ENCODE data around the gene PATL1. TPM values are rescaled to one million over a fixed set of nuclear protein-coding genes. Genes with fewer than 3 reads are reported as not detected.
"Not testable (repeated sequence)": the region's sequence is repeated elsewhere in the genome, so short reads cannot be mapped to it uniquely, and the experiment has no call there.

Gene PATL1
- total RNA-seq, 4 donors from 2014 or later, result 3.5 to 43.0 (median 17.3) TPM

DNA sequence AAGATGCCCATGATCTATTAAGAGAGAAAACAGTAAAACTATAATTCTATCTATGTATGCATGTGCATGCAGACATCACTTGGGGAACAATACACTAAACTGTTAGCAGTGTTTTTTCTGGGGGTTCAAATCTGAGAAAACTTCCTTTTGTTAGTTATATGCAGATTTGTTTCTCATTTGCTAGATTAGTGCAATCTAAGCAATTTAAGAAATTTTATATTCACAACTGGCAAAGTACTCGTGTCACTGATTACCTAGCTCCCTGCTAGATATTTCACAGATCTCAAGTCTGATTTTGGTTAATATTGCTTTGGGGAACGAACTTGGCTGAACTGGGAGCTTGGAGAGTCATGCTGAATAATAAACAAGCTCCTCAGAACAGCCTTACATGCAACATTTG lies 38.3 kb downstream of the PATL1 start:
- Histone ChIP-seq H3K9me3 (no peaks in the 10 kb centered on the region), H3K4me1 (no peaks in the 10 kb centered on the region), H3K27ac (no peak overlapping the region), H3K4me3 (no peak overlapping the region), H3K27me3 (no peaks in the 10 kb centered on the region), H3K36me3 (no peaks in the 10 kb centered on the region)
- no peak for TF ChIP-seq POLR2A (IDR thresholded peaks at IDR 0.05)
- TF ChIP-seq, protein P1, sequence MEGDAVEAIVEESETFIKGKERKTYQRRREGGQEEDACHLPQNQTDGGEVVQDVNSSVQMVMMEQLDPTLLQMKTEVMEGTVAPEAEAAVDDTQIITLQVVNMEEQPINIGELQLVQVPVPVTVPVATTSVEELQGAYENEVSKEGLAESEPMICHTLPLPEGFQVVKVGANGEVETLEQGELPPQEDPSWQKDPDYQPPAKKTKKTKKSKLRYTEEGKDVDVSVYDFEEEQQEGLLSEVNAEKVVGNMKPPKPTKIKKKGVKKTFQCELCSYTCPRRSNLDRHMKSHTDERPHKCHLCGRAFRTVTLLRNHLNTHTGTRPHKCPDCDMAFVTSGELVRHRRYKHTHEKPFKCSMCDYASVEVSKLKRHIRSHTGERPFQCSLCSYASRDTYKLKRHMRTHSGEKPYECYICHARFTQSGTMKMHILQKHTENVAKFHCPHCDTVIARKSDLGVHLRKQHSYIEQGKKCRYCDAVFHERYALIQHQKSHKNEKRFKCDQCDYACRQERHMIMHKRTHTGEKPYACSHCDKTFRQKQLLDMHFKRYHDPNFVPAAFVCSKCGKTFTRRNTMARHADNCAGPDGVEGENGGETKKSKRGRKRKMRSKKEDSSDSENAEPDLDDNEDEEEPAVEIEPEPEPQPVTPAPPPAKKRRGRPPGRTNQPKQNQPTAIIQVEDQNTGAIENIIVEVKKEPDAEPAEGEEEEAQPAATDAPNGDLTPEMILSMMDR (IDR thresholded peaks at IDR 0.05), result no peak
- intact Hi-C loops (cut with DNase I; ENCODE audit: low total_unique reads), result no loop called here
- no peak for DNase-seq

DNA sequence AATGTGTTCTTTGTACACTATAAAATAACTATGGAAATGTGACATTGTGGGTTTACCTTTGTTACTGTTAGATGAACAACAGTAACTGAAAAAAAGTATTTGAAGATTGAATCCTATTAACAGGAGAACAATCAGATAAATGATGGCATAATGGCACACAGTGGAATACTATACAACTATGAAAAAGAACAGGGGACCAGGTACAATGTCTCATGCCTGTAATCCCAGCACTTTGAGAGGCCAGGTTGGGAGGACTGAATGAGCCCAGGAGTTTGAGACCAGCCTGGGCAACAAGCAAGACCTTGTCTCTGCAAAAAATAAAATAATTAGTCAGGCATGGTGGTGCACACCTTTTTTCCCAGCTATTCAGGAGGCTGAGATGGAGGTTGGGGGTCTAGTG lies 38.8 kb downstream of the PATL1 start:
- Histone ChIP-seq H3K36me3 (no peaks in the 10 kb centered on the region), H3K4me3 (no peak overlapping the region), H3K9me3 (no peaks in the 10 kb centered on the region), H3K27me3 (no peaks in the 10 kb centered on the region), H3K27ac (no peak overlapping the region), H3K4me1 (no peaks in the 10 kb centered on the region)
- TF ChIP-seq, protein P1 (IDR thresholded peaks at IDR 0.05), result no peak
- TF ChIP-seq POLR2A (IDR thresholded peaks at IDR 0.05), result no peak
- no peak for DNase-seq
- intact Hi-C loops (cut with DNase I; ENCODE audit: low total_unique reads), result no loop called here

DNA sequence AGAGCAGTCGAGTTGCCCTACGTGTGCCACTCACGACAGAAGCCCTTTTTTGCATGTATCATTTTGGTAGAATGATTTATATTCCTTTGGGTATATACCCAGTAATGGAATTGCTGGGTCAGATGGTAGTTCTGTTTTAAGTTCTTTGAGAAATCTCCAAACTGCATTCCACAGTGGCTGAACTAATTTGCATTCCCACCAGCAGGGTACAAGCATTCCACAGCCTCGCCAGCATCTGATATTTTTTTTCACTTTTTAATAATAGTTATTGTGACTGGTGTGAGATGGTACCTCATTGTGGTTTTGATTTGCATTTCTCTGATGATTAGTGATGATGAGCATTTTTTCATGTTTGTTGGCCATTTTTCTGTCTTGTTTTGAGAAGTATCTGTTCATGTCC lies 41.9 kb downstream of the PATL1 start:
- intact Hi-C loops (cut with DNase I; ENCODE audit: low total_unique reads); H3K4me1 ChIP-seq; DNase-seq; H3K27me3 ChIP-seq; H3K9me3 ChIP-seq; H3K4me3 ChIP-seq; H3K27ac ChIP-seq; H3K36me3 ChIP-seq: not testable (repeated sequence)

DNA sequence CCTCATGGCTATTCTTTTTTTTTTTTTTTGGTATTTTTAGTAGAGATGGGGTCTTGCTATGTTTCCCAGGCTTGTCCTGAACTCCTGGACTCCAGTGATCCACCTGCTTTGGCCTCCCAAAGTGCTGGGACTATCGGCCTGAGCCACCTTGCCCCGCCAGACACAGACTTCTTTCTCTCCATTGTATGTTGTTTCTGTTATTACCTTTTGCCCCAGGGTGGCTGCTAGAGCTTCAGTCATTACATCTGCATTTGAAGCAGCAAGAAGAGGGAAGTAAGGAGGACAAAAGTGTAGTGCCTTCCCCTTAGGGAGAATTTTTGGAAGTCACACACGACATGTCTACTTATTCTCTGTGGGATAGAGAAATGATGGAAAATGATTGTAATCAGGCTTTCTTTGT lies 43.1 kb downstream of the PATL1 start:
- no peak overlapping the region for H3K4me3 ChIP-seq
- intact Hi-C loops (cut with DNase I; ENCODE audit: low total_unique reads), result no loop called here
- H3K27ac ChIP-seq, result no peak overlapping the region
- TF ChIP-seq, protein P1 (IDR thresholded peaks at IDR 0.05), result no peak
- no peak for TF ChIP-seq POLR2A (IDR thresholded peaks at IDR 0.05)
- no peaks in the 10 kb centered on the region for H3K9me3 ChIP-seq
- no peaks in the 10 kb centered on the region for H3K36me3 ChIP-seq
- H3K27me3 ChIP-seq, result no peaks in the 10 kb centered on the region
- H3K4me1 ChIP-seq, result no peaks in the 10 kb centered on the region
- DNase-seq, result no peak

DNA sequence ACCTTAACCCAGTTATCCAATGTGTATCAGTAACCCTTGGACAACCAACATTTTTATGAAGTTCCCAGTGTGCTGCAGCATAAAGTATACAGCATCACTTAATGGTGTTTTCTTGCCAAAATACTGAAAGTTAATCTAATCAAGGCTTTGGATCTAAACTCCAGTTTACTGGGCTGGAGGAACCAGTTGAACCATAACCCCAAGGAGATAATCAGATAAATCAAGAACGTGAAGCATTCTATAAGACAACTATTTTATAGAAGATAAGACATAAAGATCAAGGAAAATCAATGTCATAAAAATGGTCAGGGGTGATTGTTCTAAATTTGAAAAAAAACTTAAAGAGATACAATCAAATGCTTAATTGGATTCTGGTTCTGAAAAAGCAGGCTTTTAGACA lies 51.0 kb downstream of the PATL1 start:
- intact Hi-C loops (cut with DNase I; ENCODE audit: low total_unique reads), result loop anchor here (10.0 kb wide), 1 partner anchor 47 kb away; the partner anchor contains the start of gene PATL1

More for the DNA sequence above, 51.0 kb downstream of the PATL1 start:
- TF ChIP-seq POLR2A (IDR thresholded peaks at IDR 0.05), result no peak
- TF ChIP-seq, protein P1 (IDR thresholded peaks at IDR 0.05), result no peak
- no peak for DNase-seq
- Histone ChIP-seq H3K36me3 (no peaks in the 10 kb centered on the region), H3K4me3 (no peak overlapping the region), H3K27ac (peak overlapping the region; percentile 49 to 99), H3K4me1 (peaks cover 0 to 4% of the 10 kb centered on the region in 2 donors), H3K9me3 (no peaks in the 10 kb centered on the region), H3K27me3 (no peaks in the 10 kb centered on the region)

Measured in uterus (tissue), 4 donors.